SK-N-SH treated with all-trans-retinoic acid at 6 μM for 48 hours (cell line): ENCODE measurements around the gene RNF26.

Source experiments
- ESRRG ChIP-seq: fragments of 250-450 bp; sonication (Bioruptor Pico); IDR thresholded peaks from 2 replicates; pipeline ENCODE4 v1.6.1; 2021; ENCODE audit warnings: mild to moderate bottlenecking
- GLIS3 ChIP-seq: fragments of 250-450 bp; sonication (Bioruptor Pico); IDR thresholded peaks from 2 replicates; pipeline ENCODE4 v1.5.0; 2020; ENCODE audit warnings: mild to moderate bottlenecking, moderate library complexity
- TF ChIP-seq, protein P1 (sequence below): fragments of 250-450 bp; sonication (Bioruptor Pico); IDR thresholded peaks from 2 replicates; pipeline ENCODE4 v1.8.0; 2020; ENCODE audit warnings: mild to moderate bottlenecking, moderate library complexity, borderline replicate concordance

DNA sequence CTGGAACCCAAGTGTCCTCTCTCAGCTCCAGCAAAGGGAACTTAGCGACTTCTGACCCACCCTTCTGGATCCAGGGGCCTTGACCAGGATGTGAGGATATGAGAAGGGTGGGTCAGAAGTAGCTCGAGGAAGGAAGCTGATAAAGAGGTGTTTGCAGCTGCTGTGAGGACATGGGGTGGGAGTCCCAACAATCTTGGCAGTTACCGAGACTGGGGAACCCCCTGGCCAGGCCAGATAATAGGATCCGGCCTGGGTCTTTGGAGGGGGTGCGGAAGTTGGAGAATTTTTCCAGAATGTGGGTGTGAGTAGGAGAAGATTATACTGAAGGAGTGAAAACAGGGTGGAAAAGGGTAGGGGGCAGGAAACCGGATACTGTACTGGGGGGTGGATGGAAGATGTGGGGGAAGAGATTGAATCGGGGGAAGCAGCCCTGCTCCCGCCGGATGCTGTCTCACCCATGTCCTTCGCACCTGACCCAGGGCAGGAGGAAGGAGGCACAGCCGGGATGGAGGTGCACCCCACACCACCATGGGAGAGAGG, 14.6 kb upstream of the RNF26 start:
- no peak for TF ChIP-seq GLIS3
- TF ChIP-seq, protein P1, sequence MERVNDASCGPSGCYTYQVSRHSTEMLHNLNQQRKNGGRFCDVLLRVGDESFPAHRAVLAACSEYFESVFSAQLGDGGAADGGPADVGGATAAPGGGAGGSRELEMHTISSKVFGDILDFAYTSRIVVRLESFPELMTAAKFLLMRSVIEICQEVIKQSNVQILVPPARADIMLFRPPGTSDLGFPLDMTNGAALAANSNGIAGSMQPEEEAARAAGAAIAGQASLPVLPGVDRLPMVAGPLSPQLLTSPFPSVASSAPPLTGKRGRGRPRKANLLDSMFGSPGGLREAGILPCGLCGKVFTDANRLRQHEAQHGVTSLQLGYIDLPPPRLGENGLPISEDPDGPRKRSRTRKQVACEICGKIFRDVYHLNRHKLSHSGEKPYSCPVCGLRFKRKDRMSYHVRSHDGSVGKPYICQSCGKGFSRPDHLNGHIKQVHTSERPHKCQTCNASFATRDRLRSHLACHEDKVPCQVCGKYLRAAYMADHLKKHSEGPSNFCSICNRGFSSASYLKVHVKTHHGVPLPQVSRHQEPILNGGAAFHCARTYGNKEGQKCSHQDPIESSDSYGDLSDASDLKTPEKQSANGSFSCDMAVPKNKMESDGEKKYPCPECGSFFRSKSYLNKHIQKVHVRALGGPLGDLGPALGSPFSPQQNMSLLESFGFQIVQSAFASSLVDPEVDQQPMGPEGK (CRISPR knock-in tag): no peak
- no peak for TF ChIP-seq ESRRG (CRISPR knock-in tag)
